ENCODE results near the gene IGF2. TPM values are rescaled to one million over a fixed set of nuclear protein-coding genes. Genes with fewer than 3 reads are reported as not detected.
A peak's percentile ranks its signal among the peaks of the same experiment; 100 is the strongest.

IGF2 gene
- polyA plus RNA-seq, 1 donor from 2014 or later = not detected

- no peak overlapping the region for H3K4me2 ChIP-seq (ENCODE audit: low read length)
- no peaks in the 10 kb centered on the region for H4K20me1 ChIP-seq (ENCODE audit: insufficient read depth)
- H3K36me3 ChIP-seq (ENCODE audit: insufficient read depth, low read length) = no peaks in the 10 kb centered on the region
- H3F3A ChIP-seq (ENCODE audit: insufficient read depth, low read length, poor library complexity, severe bottlenecking) = no peaks in the 10 kb centered on the region
- H3K9ac ChIP-seq (ENCODE audit: low read length) = no peak overlapping the region
- no peaks in the 10 kb centered on the region for H3K9me2 ChIP-seq (ENCODE audit: insufficient read depth, low read length)
- no peak for TF ChIP-seq MXI1 (conservative IDR thresholded peaks at IDR 0.05; ENCODE audit: poor library complexity, severe bottlenecking)
- no peak for TF ChIP-seq POLR2AphosphoS5 (IDR thresholded peaks at IDR 0.05)
- no peak for TF ChIP-seq RAD21 (conservative IDR thresholded peaks at IDR 0.05)
- no peak for TF ChIP-seq REST (IDR thresholded peaks at IDR 0.05; ENCODE audit: borderline replicate concordance)
- TF ChIP-seq CTCF (IDR thresholded peaks at IDR 0.05; ENCODE audit: poor library complexity, severe bottlenecking) = no peak
- TF ChIP-seq SMC3 (conservative IDR thresholded peaks at IDR 0.05; ENCODE audit: poor library complexity) = no peak
- no peak for TF ChIP-seq EZH2 (IDR thresholded peaks at IDR 0.05; ENCODE audit: borderline replicate concordance, insufficient read depth, low read length, poor library complexity, severe bottlenecking)
- H2AFZ ChIP-seq (ENCODE audit: low read depth, low read length) = no peak overlapping the region
- no peaks in the 10 kb centered on the region for H3K27me3 ChIP-seq (ENCODE audit: insufficient read depth, low read depth, low read length)
- H3K27ac ChIP-seq (ENCODE audit: low read length) = no peak overlapping the region
- no peaks in the 10 kb centered on the region for H3K9me3 ChIP-seq (ENCODE audit: low read length)
- no peaks in the 10 kb centered on the region for H3K79me2 ChIP-seq (replicated peaks; ENCODE audit: insufficient read depth, low read length)
- no peak overlapping the region for H3K4me3 ChIP-seq (ENCODE audit: low read length)
These were observed 14.5 kb upstream of the IGF2 start for GRCh38 chr11:2153581-2154194.

GRCh38 chr11:2151500-2152257 lies 12.5 kb upstream of the IGF2 start:
- H3K79me2 ChIP-seq (replicated peaks; ENCODE audit: insufficient read depth, low read length) = no peaks in the 10 kb centered on the region
- peak overlapping the region; percentile 56 for H3K4me3 ChIP-seq (ENCODE audit: low read length)
- peaks cover 16% of the 10 kb centered on the region for H3K27me3 ChIP-seq (ENCODE audit: insufficient read depth, low read depth, low read length)
- peak overlapping the region; percentile 22 for H3K27ac ChIP-seq (ENCODE audit: low read length)
- no peaks in the 10 kb centered on the region for H3K9me3 ChIP-seq (ENCODE audit: low read length)
- H3F3A ChIP-seq (ENCODE audit: insufficient read depth, low read length, poor library complexity, severe bottlenecking) = no peaks in the 10 kb centered on the region
- TF ChIP-seq SMC3 (conservative IDR thresholded peaks at IDR 0.05; ENCODE audit: poor library complexity) (peak; percentile 90), TAF1 (IDR thresholded peaks at IDR 0.05; ENCODE audit: low read depth) (no peak), REST (IDR thresholded peaks at IDR 0.05; ENCODE audit: borderline replicate concordance) (no peak), EZH2 (IDR thresholded peaks at IDR 0.05; ENCODE audit: borderline replicate concordance, insufficient read depth, low read length, poor library complexity, severe bottlenecking) (no peak), CTCF (IDR thresholded peaks at IDR 0.05; ENCODE audit: poor library complexity, severe bottlenecking) (peak; percentile 88), RAD21 (conservative IDR thresholded peaks at IDR 0.05) (peak; percentile 80), MXI1 (conservative IDR thresholded peaks at IDR 0.05; ENCODE audit: poor library complexity, severe bottlenecking) (peak; percentile 5), EP300 (conservative IDR thresholded peaks at IDR 0.05; ENCODE audit: poor library complexity, severe bottlenecking) (no peak), POLR2AphosphoS5 (IDR thresholded peaks at IDR 0.05) (no peak)
- H4K20me1 ChIP-seq (ENCODE audit: insufficient read depth) = no peaks in the 10 kb centered on the region
- H3K9me2 ChIP-seq (ENCODE audit: insufficient read depth, low read length) = no peaks in the 10 kb centered on the region
- no peaks in the 10 kb centered on the region for H3K36me3 ChIP-seq (ENCODE audit: insufficient read depth, low read length)
- H2AFZ ChIP-seq (ENCODE audit: low read depth, low read length) = no peak overlapping the region
- H3K9ac ChIP-seq (ENCODE audit: low read length) = peak overlapping the region; percentile 59
- peak overlapping the region; percentile 81 for H3K4me2 ChIP-seq (ENCODE audit: low read length)
